ENCODE results near the gene STYXL1.

- no peak for TF ChIP-seq CTCF (IDR thresholded peaks at IDR 0.05; ENCODE audit: poor library complexity)
- no peak for TF ChIP-seq EZH2 (IDR thresholded peaks at IDR 0.05; ENCODE audit: borderline replicate concordance)
Measured at GRCh38 chr7:75965617-75966016, 82.2 kb downstream of the STYXL1 start.
